Measurements from ENCODE around the gene EGLN3.

- TF ChIP-seq, protein P1, sequence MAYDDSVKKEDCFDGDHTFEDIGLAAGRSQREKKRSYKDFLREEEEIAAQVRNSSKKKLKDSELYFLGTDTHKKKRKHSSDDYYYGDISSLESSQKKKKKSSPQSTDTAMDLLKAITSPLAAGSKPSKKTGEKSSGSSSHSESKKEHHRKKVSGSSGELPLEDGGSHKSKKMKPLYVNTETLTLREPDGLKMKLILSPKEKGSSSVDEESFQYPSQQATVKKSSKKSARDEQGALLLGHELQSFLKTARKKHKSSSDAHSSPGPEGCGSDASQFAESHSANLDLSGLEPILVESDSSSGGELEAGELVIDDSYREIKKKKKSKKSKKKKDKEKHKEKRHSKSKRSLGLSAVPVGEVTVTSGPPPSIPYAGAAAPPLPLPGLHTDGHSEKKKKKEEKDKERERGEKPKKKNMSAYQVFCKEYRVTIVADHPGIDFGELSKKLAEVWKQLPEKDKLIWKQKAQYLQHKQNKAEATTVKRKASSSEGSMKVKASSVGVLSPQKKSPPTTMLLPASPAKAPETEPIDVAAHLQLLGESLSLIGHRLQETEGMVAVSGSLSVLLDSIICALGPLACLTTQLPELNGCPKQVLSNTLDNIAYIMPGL (CRISPR knock-in tag; IDR thresholded peaks at IDR 0.05; ENCODE audit: borderline replicate concordance) = no peak
- TF ChIP-seq POLR2A (IDR thresholded peaks at IDR 0.05; ENCODE audit: low read length) = no peak
- no peak for TF ChIP-seq EP300 (IDR thresholded peaks at IDR 0.05)
- no peak for TF ChIP-seq BHLHE40 (IDR thresholded peaks at IDR 0.05; ENCODE audit: low read depth, low read length)
- TF ChIP-seq NPAS2 (CRISPR knock-in tag; IDR thresholded peaks at IDR 0.05; ENCODE audit: borderline replicate concordance) = no peak
- TF ChIP-seq CTCF (IDR thresholded peaks at IDR 0.05) = no peak
- no peak for TF ChIP-seq FOSL2 (IDR thresholded peaks at IDR 0.05)
- TF ChIP-seq FOSL2 (CRISPR knock-in tag; IDR thresholded peaks at IDR 0.05) = no peak
- TF ChIP-seq HDAC2 (IDR thresholded peaks at IDR 0.05) = no peak
- TF ChIP-seq, protein P2, sequence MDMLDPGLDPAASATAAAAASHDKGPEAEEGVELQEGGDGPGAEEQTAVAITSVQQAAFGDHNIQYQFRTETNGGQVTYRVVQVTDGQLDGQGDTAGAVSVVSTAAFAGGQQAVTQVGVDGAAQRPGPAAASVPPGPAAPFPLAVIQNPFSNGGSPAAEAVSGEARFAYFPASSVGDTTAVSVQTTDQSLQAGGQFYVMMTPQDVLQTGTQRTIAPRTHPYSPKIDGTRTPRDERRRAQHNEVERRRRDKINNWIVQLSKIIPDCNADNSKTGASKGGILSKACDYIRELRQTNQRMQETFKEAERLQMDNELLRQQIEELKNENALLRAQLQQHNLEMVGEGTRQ (IDR thresholded peaks at IDR 0.05) = no peak
- TF ChIP-seq HOXA7 (CRISPR knock-in tag; IDR thresholded peaks at IDR 0.05) = no peak
- no peak for TF ChIP-seq MAZ (IDR thresholded peaks at IDR 0.05; ENCODE audit: borderline replicate concordance, low read depth, low read length)
- TF ChIP-seq ELK1 (IDR thresholded peaks at IDR 0.05; ENCODE audit: low read depth, low read length) = no peak
- TF ChIP-seq, protein P3, sequence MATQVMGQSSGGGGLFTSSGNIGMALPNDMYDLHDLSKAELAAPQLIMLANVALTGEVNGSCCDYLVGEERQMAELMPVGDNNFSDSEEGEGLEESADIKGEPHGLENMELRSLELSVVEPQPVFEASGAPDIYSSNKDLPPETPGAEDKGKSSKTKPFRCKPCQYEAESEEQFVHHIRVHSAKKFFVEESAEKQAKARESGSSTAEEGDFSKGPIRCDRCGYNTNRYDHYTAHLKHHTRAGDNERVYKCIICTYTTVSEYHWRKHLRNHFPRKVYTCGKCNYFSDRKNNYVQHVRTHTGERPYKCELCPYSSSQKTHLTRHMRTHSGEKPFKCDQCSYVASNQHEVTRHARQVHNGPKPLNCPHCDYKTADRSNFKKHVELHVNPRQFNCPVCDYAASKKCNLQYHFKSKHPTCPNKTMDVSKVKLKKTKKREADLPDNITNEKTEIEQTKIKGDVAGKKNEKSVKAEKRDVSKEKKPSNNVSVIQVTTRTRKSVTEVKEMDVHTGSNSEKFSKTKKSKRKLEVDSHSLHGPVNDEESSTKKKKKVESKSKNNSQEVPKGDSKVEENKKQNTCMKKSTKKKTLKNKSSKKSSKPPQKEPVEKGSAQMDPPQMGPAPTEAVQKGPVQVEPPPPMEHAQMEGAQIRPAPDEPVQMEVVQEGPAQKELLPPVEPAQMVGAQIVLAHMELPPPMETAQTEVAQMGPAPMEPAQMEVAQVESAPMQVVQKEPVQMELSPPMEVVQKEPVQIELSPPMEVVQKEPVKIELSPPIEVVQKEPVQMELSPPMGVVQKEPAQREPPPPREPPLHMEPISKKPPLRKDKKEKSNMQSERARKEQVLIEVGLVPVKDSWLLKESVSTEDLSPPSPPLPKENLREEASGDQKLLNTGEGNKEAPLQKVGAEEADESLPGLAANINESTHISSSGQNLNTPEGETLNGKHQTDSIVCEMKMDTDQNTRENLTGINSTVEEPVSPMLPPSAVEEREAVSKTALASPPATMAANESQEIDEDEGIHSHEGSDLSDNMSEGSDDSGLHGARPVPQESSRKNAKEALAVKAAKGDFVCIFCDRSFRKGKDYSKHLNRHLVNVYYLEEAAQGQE (IDR thresholded peaks at IDR 0.05) = no peak
- TF ChIP-seq JUN (IDR thresholded peaks at IDR 0.05) = no peak
These were observed 40.4 kb downstream of the EGLN3 start for GRCh38 chr14:33910435-33910834.

Measured in A549 (cell line).